AG10803 (cell line): ENCODE measurements around the gene ARHGEF19.
A peak's percentile ranks its signal among the peaks of the same experiment; 100 is the strongest.

Experiments used
- DNase-seq: peaks from one replicate; pipeline ENCODE4 v3.0.0; 2010; ENCODE audit warnings: low read depth
- H3K4me3 ChIP-seq: 2 replicates; pipeline ENCODE4 v1.5.1; 2011; ENCODE audit warnings: mild to moderate bottlenecking, low read length, control low read depth
- TF ChIP-seq, protein P1 (sequence below): conservative IDR thresholded peaks from 2 replicates; pipeline ENCODE4 v1.5.1; 2011; ENCODE audit warnings: mild to moderate bottlenecking, low read length, control low read depth, inconsistent platforms

The ARHGEF19 gene

DNA sequence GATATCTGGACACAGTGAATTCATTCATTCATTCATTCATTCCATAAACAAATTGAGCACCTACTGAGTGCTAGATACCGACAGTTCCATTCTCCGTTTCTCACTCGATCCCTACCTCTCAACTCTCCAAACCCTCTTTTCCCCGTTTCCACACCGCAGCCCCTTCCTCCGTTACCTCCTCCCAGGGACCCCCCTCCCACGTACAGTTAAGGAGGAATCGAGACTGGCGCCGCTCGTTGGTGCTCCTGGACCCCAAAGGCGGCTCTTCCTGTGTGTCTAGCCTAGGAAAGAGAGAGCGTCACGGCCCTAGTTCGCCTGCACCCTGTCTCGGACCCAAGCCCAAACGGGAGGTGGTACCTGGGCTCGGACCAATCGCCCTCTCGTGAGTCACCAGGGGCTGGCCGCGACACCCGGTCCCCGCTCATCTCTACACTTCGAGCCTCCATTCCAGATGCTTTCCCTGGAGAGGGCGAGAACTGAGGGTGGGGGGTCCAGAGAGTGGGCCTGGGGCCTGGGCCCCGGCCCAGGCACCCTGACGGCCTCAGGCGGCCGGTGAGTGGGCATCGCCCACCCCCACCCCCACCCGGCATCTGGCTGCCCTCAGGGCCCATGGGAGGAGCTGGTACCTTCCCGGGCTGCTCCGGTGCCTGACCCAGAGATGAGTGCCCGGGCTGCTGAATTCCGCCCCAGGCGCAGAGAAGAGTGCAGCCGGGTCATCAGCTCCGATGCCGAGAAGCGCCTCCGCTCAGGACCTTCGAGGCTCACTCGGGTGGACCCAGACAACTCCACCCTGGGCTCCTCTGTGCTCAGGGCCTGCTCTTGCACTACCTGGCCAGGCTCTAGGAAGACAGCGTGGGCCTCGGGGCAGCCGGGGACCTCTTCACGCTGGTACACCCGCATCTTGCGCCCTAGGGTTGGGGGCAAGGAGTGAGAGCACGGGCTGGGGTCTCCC, 4.9 kb downstream of the ARHGEF19 start:
- peak overlapping the region; percentile 55 for H3K4me3 ChIP-seq
- TF ChIP-seq, protein P1, sequence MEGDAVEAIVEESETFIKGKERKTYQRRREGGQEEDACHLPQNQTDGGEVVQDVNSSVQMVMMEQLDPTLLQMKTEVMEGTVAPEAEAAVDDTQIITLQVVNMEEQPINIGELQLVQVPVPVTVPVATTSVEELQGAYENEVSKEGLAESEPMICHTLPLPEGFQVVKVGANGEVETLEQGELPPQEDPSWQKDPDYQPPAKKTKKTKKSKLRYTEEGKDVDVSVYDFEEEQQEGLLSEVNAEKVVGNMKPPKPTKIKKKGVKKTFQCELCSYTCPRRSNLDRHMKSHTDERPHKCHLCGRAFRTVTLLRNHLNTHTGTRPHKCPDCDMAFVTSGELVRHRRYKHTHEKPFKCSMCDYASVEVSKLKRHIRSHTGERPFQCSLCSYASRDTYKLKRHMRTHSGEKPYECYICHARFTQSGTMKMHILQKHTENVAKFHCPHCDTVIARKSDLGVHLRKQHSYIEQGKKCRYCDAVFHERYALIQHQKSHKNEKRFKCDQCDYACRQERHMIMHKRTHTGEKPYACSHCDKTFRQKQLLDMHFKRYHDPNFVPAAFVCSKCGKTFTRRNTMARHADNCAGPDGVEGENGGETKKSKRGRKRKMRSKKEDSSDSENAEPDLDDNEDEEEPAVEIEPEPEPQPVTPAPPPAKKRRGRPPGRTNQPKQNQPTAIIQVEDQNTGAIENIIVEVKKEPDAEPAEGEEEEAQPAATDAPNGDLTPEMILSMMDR, result no peak
- DNase-seq, result no peak

DNA sequence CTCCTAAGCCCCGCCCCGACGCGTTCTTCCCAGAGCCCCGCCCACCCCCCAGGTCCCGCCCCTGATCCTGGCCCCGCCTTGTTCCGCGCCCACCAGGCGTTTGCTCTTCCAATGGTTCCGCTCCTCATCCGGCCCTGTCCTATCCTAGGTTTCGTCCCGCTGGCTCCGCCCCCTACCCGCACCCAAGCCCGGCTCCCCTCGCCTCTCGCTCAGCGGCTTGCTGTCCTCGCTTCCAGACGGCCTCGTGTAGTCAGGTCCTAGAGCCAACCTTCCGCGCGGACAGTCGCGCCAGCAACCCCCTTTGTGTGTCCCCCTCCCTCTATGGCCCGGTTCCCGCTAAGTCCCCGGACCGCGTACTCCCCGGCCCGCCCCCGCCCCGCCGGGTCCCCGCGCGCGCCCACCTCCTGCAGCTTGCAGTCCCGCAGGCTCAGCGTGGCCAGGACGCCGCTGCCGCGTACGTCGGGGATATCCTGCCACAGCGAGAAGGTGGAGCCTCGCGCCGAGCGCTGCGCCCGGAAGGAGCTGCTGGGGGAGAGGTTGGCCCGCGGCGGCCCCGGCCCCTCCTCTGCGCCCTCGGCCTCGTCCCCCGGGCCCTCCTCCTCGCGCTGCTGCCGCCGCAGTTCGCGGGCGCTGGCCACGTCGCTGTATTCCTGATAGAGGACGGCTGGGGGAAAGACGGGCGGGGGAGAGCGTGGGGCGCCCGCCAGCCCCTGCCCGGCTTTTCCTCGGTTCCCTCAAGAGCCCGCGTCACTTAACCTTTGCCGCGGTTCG, 5.7 kb downstream of the ARHGEF19 start:
- H3K4me3 ChIP-seq, result peak overlapping the region; percentile 71
- peak; percentile 98 for DNase-seq
- TF ChIP-seq, protein P1, result no peak

DNA sequence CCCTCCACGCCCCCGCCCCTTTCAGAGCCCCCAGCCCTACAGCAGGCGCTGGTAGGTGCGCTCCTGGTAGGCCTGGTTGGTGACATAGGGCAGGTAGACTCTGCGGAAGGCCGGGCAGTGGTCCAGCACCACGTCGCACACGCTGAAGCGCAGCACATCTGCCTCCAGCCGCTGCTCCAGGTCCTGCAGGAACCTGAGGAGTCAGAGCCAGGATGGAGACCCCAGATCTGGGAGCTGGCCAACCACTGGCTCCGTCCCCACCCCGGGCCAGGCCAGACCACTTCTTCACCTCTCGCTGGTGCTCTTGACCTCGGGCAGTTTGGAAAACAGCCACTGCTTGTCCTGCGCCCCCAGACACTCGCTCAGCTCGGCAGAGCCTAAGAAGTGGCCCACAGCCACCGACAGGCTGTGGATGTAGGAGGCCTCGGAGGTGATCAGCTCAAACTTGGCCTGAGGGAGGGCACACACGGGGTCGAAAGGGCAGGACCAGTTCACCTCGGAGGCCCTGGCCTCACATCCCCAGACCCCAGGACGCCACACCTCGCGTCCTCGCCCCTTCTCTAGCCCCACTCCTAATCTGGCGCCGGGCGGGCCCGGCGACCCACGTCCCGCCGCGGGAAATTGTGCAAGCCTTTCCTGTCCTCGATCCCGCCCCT, 6.4 kb downstream of the ARHGEF19 start:
- TF ChIP-seq, protein P1, result no peak
- DNase-seq, result no peak
- peak overlapping the region; percentile 71 for H3K4me3 ChIP-seq

DNA sequence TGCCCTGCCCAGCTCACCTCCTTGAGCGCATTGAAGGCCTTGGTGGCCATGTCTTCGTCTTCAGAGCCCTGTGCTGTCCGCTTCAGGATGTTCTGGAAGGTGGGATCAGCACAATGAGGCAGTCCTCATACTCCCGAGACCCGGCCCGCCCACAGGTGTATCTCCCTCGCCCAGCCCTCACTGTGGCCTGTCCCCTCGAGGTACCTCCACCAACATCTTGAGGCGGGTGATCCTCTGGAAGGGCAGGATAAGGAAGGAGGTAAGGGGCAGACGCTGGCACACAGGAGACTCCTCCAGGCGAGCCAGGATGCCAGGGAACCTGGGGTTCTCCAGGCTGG, 7.1 kb downstream of the ARHGEF19 start:
- H3K4me3 ChIP-seq, result no peak overlapping the region
- no peak for DNase-seq
- TF ChIP-seq, protein P1, result no peak

DNA sequence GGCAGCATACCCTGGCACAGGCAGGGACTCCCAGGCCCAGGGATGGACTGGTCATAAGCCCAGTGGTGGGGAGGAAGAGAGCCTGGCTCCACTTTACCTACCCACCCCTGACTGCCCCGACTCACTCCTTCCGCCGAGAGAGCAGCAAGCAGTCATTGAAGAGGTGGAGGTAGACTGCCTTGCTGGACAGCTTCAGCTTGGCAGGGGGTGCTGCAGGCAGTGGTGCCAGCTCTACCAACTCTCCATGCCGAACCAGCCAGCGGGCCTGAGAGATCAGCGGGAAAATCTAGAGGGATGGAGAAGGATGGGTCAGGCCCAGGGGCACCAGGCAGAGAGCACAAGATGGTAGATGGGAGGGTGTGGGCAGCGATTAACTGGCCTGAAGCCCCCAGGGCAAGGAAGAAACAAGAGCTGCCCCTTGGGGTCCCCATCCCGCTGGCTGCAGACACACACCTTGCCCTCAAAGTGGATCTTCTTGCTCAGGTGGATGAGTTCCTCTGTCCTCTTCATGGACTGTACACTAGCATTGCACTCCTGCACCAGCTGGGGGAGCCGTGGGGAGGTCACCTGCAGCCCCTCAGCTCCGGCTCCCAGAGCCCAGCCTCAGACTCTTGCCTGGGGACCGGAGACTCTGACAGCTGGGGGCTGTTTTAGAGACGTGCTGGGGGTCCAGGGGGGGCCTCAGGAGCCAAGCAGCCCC, 7.7 kb downstream of the ARHGEF19 start:
- no peak for DNase-seq
- TF ChIP-seq, protein P1, result peak; percentile 36
- H3K4me3 ChIP-seq, result no peak overlapping the region

DNA sequence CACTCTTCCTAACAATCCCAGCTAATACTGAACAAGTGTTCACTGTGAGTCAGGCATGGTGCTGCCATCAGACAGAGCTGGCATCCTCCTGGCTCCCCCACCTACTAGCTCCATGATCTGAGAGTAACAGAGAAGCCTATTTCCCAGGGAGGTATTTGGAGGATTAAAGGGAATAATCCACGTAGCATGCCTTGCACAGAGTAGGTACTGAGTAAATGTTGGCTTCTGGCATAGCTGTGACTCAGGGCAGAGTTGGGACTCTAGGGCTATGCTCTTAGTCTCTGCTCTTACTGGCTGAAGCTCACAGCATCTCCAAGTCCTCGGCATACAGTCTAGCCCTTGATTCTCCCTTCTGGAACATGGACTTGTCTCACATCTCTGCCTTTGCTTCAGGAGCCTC, 8.2 kb downstream of the ARHGEF19 start:
- H3K4me3 ChIP-seq, result no peak overlapping the region
- TF ChIP-seq, protein P1, result no peak

More for the DNA sequence above, 8.2 kb downstream of the ARHGEF19 start:
- no peak for DNase-seq
